HG02943 (cell line): ENCODE measurements around the gene THSD7A.

ENCODE experiments used
- ATAC-seq: cut with Tn5 transposase; IDR thresholded peaks from one replicate; pipeline ENCODE4 v1.9.1; 2021; ENCODE audit warnings: mild to moderate bottlenecking, low read depth, moderate library complexity; ENCODE audit not compliant: unreplicated experiment

Gene THSD7A

DNA sequence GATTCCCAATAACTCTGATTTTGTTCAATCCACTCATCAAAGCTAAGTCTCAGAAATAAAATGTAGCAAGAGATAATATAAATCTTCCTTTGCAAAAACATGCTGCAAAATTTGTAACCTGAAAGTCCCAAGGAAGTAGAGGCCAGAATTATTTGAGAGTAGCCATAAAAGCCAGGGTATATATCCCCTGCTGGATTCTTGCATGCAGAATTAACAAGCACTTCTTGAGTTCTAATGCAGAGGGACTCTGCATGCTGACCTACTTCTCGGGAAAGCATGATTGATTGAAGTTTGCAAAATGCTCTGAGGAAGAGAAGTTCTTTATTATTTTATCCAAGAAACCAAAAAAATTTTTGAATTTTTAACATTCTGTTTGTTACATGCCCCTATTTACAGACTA lies 121.6 kb downstream of the THSD7A start:
- ATAC-seq: no peak

DNA sequence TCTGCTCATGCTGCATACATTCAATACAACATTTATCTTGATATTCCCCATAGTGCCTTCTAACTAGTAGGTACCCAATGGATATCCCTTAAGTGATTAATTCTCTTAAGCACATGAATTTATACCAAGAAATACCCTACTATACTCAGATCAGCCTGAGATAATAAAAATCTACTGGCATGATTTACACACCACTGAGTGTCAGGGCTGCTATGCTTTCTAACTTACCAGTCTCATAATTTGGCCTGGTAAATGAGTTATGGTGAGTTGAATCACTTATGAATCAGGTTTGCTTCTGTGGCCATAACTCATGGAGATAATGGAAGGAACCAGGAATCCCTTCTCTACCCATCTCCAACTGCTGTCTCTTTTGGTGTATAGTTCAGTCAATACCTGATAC lies 122.8 kb downstream of the THSD7A start:
- ATAC-seq: no peak

DNA sequence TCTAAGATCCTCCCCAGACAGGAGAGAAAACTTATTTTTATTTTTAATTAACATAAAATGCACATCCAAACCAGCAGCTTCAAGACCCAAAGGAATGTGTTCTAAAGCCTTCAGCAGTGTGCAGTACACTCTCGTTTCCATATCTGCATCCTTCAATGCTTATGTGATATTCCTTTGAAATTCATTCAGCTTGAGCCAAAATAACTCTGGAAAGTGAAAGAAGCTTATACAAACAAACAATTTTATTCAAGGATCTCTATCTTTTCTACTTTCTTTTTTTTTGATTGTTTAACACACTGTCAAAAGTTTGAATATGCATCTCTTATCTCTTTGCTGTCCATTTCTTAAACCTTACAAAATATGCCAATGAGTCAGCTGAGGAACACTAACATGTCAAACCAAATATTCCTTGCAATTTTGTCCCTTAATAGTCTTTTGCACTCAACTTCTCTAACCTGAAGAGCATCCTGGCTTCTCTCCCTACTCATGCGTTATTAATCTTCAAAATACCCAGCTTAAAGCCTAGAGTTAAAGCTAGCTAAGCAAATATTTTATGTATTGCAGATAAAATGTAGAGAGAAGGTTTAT lies 124.3 kb downstream of the THSD7A start:
- ATAC-seq: no peak

DNA sequence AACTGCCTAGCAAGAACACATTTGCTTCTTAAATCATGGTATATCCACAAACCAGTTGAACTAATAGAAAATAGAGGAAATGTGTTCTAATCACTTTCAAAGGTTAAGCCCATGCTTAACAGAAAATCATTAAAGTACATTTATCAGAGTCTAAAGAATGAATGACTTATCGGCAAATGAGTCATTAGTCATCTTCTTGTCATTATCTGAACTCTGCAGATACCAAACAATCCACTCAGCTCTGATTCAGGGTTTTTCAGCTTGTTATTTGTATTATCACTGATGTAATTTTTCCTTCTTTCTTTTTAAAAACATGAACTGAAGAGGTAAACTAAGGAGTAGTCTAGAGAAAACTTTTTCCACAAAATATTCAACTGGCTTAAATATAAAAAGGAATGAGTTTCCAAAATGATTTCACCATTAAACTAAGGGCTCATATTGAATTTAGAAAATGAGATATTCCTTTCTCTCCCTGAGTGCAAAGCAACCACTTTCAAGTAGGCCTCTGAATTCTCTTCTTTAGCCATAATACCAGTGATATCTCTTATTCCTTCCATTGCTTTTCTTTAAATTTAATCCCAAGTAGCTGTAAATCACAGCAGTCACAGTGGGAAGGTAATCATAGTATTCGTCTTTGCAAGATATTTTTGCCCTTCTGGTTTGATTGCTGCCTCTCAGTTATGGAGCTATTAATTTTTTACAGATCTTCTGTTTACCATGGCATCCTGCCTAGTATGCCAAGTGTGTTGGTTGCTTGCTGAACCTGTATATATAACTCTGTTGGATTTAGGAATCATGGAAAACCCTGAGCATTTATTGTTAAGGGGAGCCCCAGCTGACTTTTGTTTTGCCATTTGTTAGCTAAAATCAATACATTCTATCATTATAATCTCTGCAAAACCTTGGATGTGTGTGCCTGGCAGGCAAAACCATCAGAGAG lies 125.1 kb downstream of the THSD7A start:
- ATAC-seq: no peak

DNA sequence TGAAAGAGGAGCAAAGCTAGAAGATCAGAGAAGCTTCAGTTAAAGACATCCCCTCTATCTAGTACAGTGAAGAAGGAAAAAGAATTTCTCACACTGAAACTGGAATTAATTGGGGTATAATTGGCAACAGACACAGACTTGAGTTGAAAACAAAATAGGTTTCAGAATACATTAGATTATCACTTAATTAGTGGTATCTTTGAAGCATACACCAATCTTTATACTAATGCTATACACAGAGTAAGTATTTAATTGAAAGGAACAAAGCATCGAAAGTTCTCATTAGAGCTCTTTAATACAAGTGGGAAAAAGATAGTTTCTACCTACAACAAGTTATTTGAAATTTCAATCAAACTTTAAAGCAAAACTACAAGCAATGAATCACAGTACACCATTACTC lies 128.2 kb downstream of the THSD7A start:
- ATAC-seq: no peak

DNA sequence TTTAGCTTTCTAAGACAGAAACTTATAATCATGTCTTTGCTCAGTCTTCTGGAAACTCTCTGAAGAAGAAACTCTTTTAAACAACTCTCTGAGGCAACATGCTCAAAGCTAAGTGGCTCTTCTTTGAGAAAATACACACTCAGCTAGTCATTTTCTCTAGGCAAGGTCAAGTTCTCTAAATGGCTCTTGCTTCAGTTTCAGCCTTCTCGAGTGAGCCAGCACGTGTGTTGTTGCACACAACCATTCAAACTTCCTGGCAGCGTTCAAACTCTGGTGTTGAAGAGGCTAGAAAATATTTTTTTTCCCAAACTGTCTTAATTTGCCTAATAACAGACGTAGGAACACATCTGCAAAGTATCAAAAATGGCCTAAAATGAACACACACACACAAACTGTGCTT lies 129.1 kb downstream of the THSD7A start:
- no peak for ATAC-seq

DNA sequence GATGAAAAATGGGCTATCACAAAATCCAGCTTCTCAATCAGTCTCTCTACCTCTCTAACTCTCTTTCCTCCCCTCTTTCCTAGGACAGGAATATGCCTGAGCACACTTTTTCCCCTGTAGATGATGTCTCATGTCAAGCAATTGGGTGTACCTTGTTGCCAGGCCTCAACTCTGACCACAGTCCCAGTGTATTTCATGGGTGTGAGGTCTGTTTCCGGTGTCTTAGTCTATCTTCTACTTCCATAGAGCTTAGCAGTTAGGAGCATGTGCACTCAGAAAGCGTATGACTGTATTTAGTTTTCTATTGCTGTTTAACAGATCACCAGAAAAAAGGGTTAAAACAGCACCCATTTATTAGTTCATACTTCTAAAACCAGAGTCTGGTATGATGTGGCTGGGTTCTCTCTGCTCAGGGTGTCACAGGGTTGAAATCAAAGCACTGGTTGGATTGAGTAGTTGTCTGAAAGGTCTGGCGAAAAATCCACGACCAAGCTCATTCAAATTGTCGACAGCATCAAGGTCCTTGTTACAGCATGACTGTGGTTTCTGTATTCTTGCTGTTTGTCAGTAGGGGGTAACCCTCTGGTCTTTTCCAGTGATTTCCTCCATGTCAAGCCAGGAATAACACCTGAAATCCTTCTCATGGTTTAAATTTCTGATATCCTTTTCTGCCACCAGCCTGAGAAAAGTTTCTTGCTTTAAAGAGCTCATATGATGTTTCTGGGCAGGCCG lies 130.0 kb downstream of the THSD7A start:
- no peak for ATAC-seq

DNA sequence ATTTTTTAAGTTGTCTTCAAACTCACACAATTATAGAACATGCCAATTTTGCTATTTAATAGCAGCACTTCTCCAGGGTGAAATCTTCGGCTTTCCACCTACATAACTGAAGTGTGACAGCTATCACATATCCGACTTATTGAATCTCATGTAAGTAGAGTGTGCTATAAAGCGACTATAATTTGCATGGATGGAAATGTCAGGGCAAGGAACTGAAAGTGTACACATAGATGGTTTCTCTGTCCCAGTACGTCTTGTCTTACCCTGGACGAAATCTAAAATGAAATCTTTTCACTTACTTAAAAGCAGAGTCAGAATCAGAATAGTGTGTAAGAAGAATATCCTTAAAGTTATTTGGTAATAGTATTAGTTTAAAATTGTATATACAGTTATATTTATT lies 132.3 kb downstream of the THSD7A start:
- no peak for ATAC-seq

DNA sequence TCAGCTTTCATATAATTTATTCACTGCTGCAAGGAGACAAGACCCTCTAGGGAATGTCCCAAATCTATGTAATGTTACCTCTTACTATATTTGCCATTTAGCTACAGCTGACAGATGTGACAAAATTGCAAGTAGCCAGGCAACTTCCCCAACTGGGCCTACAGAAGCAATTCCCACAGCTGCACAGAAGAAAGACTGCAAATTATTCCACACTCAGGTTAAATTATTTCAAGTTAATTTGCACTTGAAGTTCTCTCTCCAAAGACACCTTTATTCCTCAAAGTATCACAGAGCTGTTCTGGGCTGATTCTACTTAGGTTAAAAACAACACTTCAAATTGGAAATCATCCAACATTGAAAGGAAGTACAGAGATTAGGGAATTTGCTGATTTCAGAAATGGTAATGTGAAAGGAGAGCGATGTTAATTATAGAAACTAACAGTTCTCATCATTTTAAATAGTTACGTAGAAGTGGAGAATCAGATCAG lies 133.6 kb downstream of the THSD7A start:
- ATAC-seq: no peak

DNA sequence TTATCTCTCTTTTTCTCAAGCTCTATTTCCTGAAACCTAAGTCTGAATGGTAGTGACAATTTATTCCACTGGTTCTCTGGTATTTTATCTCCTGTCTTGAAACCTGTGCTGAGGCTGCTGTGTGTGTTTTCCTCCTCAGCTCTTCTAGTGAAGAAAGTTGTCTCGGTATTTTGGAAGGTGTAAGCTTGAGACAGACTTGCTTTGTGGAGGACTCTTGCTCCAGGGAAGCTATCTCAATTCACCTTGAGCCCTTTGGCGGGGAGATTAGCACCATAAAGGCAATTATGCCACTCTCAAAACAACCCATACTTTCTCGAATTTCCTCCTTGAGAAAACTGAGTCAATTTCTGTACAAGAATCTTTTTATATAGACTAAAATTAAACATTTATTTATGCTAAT lies 141.6 kb downstream of the THSD7A start:
- no peak for ATAC-seq

DNA sequence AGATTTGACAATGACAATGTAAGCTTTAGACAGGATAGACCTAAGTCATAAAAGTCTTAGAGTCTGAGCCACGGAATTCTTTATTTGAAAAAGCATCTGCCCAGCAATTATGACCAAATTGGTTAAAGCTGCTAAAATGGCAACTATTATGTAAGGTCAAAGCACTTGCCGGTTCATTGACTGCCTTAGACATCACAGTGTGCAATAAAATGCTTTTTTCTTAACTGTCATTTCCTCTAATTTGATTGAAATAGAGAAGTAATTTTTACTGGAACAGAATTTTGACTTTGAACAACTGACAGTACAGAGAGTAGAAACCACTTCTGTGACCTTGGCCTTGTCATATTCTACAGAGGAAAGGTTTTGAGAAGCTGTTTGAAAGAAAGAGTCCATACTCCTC lies 142.9 kb downstream of the THSD7A start:
- no peak for ATAC-seq

DNA sequence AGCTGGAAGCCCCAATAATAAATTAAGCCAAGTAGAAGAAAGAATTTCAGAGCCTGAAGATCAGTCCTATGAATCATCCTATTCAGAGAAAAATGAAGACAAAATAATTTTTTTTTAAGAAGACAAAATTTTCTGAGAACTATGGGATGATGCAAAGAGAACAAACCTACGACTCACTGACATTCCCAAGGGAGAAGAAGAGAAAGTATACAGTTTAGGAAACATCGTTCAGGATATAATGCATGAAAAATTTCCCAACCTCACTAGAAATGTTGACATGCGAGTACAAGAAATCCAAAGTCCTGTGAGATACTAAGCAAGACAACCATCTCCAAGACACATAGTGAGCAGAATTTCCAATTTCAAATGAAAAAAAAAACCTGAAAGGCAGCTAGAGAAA lies 150.5 kb downstream of the THSD7A start:
- no peak for ATAC-seq

DNA sequence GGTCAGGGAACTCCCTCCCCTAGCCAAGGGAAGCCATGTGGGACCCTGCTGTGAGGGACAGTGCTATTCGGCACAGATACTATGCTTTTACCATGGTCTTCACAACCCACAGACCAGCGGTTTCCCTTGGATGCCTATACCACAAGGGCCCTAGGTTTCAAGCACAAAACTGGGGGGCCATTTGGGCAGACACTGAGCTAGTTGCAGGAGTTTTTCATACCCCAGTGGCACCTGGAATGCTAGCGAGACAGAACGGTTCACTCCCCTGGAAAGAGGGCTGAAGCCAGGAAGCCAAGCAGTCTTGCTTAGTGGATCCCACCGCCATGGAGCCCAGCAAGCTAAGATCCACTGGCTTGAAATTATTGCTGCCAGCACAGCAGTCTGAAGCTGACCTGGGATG lies 156.8 kb downstream of the THSD7A start:
- ATAC-seq: no peak

DNA sequence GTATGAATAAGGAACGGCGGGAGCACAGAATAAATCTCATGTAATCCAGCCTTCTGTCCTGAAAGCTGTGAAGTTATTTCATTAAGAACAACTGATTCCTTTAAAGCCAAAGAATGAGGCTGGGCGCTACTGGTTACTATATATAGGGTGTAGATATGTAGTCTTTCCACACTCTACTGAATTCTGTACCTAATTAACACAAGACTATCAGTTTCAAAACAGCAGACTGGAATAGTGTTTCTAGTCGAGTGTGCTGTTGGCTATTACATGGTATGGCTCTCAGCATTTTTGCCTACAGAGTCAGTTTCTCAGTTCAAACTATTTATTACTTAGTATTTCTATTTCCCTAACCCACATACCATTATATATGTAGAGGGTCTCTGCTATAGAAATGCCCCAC lies 163.3 kb downstream of the THSD7A start:
- ATAC-seq: no peak

DNA sequence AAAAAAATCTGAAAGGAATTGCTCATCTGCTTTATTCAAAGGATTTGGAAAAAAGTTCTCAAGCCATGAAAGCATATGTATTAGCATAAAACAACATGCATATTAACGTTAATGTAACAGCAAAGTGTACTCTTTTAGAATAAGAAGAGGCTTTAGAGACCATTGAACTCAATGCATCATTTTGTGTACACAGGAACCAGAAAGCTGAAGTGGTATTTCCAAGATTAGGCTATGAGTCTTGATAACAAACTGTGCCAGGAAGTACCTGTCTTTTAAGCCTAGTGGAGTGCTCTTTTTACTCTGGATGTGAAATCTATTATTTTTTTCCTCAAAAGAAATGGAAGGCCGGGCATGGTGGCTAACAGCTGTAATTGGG lies 164.2 kb downstream of the THSD7A start:
- ATAC-seq: no peak

DNA sequence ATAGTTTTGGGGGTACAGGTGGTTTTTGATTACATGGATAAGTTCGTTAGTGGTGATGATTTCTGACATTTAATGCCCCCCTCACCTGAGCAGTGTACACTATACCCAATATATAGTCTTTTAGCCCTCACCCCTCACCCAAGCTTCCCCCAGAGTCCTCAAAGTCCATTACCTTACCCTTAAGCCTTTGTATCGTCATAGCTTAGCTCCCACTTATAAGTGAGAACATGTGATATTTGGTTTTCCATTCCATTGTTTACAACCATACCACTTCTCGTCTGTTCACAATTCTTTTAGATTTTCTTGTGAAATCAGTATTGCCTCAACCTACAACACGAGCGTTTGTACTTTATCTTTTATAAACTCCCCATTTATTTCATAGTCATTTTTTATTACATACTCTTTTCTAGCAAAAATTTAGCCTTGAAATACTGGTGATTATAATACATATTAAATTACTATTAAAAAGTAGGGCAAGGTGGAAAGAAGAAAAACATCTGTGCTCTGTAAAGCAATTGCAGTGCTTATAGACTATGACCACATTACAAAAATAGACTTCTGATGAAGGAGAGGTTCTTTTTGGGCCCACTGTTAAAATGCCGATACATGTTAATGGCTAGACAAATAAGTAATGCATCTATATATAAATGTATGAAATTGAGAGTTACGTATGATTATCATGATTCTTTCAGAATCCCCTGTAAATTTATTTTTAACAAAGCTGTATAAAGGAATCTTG lies 164.8 kb downstream of the THSD7A start:
- no peak for ATAC-seq

DNA sequence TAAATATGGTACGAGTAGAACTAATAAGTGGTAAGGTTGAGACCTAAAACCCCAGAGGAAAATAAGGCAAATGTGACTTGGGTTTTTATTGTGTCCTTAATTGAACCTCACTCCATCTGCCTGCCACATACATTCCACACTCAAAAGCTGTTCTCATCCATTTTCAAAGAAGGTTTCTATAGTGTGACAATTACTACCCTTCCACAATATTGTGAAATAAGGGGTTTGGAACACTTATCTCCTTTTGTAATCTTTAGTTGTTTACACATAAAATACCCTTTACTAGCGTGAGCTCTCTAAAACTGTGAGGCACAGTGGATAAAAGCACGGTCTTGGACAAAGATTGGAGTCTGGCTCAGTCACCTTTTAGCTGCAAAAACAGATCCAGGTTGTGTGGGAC lies 166.6 kb downstream of the THSD7A start:
- no peak for ATAC-seq

DNA sequence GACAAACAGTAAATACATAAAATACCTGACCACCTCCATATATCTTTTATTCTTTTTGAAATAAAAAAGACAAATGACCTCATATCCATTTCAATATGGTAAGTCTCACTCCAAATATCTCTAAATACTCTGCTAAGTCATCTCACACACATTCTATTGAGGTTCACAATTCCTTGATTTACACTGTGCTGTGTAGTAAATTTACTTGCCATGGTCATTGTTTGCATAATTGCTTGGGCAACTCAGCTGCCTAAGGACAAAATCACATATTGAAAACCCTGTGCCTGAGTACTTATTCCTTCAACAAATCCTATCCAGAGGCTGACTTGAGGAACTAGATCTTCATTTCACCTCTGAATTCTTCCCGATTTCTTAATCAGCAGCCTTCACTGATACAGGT lies 176.4 kb downstream of the THSD7A start:
- no peak for ATAC-seq

DNA sequence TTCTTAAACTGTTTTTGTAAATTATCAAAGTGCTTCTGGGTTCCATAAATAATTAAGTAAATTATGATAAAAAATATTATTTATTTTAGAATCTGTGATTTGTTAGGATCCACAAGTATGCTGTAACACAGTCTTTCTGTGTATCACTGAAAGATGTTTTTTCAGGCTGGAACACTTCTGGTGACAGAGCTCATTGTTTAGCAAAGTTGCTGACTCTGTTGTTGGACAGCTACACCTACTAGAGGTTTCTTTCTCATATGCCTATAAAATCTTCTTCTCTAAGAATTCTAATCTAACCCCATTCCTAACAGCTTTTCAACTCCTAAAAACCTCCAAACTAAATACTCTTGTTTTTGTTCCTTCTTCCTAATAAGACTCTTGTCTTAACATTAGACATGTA lies 176.8 kb downstream of the THSD7A start:
- ATAC-seq: no peak

DNA sequence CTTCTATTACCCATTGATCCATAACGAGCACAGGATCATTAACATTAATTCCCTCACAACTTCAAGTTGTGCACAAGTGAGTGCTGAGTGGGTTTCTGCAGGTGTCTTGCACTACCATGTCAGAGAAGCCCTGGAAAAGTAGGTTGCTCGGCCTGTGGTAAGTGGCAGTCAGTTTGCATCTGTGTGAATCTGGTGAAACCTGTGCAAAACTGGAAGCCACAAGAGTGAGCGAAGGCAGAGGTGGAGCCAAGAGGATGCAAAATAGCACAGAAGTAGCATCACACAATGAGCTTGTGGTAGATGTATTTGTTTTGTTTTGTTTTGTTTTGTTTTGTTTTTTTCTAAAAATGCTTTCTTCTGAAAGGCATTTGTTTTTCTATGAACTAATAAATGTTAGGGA lies 181.5 kb downstream of the THSD7A start:
- ATAC-seq: no peak

DNA sequence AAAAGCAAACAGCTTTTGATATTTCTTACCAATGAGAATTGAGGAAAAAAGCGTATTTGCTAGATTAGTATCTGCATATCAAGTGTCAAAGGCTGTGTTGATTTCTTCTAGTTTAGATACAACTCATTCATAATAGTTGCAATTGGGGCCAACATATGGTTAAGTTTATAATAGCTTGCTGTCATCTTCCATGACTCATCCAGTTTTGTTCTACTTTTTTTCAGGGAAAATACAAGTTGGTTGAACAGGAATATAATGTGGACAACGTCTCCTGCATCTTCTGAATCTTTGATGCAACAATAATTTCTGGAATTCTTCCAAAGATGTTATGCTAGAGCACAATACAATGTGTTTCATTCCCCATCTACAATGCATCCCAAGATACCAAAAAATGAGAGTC lies 182.0 kb downstream of the THSD7A start:
- no peak for ATAC-seq
